Activated CD4-positive, alpha-beta T cell treated with anti-CD3 and anti-CD28 coated beads, Interleukin-2, amount 10 ng/mL, durations not matched to agents 24 days and 14 days (primary cell): ENCODE results near the gene NACC1. TPM values are rescaled to one million over a fixed set of nuclear protein-coding genes. Genes with fewer than 3 reads are reported as not detected.

Experiments
- DNase-seq: peaks from one replicate; pipeline ENCODE4 v3.0.0; 2022
- H3K27ac Mint-ChIP-seq: one replicate; pipeline ENCODE4 v1.8.0; 2022; ENCODE audit warnings: mild to moderate bottlenecking, mixed read lengths
- H3K27me3 Mint-ChIP-seq: one replicate; pipeline ENCODE4 v1.8.0; 2022; ENCODE audit warnings: mixed read lengths
- H3K36me3 Mint-ChIP-seq: one replicate; pipeline ENCODE4 v1.8.0; 2022; ENCODE audit warnings: low read depth, mild to moderate bottlenecking, mixed read lengths
- H3K4me1 Mint-ChIP-seq: one replicate; pipeline ENCODE4 v1.8.0; 2021; ENCODE audit warnings: mixed read lengths
- H3K4me3 Mint-ChIP-seq: one replicate; pipeline ENCODE4 v1.8.0; 2022; ENCODE audit warnings: mild to moderate bottlenecking, moderate library complexity, mixed read lengths
- H3K9me3 Mint-ChIP-seq: one replicate; pipeline ENCODE4 v1.8.0; 2021; ENCODE audit warnings: mixed read lengths
- intact Hi-C: fragments of 100-400 bp; cut with micrococcal nuclease; formaldehyde crosslinking; loops from one replicate; pipeline ENCODE4 v1.15.1; 2023
- total RNA-seq: library from RNA; stranded (reverse); gene quantifications from 2 replicates; pipeline ENCODE4 v1.2.3, GENCODE V29; 2022

Gene NACC1
- total RNA-seq, 1 donor from 2014 or later = 121 TPM

DNA sequence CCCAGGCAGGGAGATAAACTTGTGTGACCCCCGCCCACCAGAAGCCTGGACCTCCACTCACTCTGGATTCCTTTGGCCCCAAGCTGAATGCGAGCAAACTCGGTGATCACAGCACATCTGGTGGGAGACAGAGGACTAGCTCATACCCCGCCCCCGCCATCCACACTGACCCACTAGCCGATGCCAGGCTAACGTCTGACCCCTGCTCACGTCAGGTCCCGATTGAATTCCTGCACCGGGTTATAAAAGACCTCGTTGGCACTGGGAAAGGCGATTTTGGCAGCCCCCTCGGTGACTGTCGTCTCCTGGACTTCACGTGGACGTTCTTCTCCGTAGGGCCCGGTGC lies 2.2 kb upstream of the NACC1 start:
- intact Hi-C loops = loop anchor here (1.0 kb wide), 1 partner anchor 12 kb away; no protein-coding TSS in a partner anchor
- Mint-ChIP-seq H3K27me3 (no peaks in the 10 kb centered on the region), H3K4me1 (peaks cover 25% of the 10 kb centered on the region), H3K4me3 (peak overlapping the region; percentile 97), H3K27ac (peak overlapping the region; percentile 97), H3K9me3 (no peaks in the 10 kb centered on the region), H3K36me3 (peaks cover 34% of the 10 kb centered on the region)
- no peak for DNase-seq

GRCh38 chr19:13116282-13117175 lies 1.5 kb upstream of the NACC1 start, which contains the start of gene TRMT1:
Gene TRMT1, minus strand, starts transcription at chr19:13116740. Its CDS starts 341 bp downstream, at chr19:13116399.
- peaks cover 36% of the 10 kb centered on the region for H3K36me3 Mint-ChIP-seq
- H3K27me3 Mint-ChIP-seq = no peaks in the 10 kb centered on the region
- peak; percentile 97 for DNase-seq
- H3K9me3 Mint-ChIP-seq = no peaks in the 10 kb centered on the region
- peak within 1 kb of the TSS; percentile 97 for H3K4me3 Mint-ChIP-seq
- H3K4me1 Mint-ChIP-seq = peaks cover 29% of the 10 kb centered on the region
- intact Hi-C loops = loop anchor here (1.0 kb wide), 1 partner anchor 12 kb away; no protein-coding TSS in a partner anchor
- H3K27ac Mint-ChIP-seq = peak within 1 kb of the TSS; percentile 97

DNA sequence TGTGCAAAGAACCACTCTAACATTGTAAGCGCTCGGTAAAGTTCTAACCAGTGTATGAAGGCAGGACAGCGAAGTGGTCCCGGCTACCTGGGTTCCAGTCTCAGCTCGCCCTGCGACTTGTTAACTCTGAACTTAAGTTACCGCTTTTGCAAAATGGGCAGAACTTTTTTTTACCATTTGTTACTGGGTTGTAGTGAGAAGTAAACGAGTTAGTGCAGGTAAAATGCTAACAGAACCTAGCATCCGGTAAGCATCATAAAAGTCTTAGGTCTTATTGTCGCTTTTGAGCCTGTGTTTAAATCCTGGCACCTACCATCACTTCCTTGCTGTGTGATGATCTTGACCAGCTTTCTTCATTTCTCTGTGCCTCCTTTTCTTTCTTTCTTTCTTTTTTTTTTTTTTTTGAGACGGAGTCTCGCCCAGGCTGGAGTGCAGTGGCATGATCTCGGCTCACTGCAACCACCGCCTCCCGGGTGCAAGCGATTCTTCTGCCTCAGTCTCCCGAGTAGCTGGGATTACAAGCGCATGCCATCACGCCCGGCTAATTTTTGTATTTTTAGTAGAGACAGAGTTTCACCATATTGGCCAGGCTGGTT lies 790 bp upstream of the NACC1 start:
- intact Hi-C loops = no loop called here
- Mint-ChIP-seq H3K9me3 (no peaks in the 10 kb centered on the region), H3K27ac (peak overlapping the region; percentile 97), H3K4me3 (peak overlapping the region; percentile 97), H3K4me1 (peaks cover 33% of the 10 kb centered on the region), H3K36me3 (peaks cover 38% of the 10 kb centered on the region), H3K27me3 (no peaks in the 10 kb centered on the region)
- DNase-seq = no peak

DNA sequence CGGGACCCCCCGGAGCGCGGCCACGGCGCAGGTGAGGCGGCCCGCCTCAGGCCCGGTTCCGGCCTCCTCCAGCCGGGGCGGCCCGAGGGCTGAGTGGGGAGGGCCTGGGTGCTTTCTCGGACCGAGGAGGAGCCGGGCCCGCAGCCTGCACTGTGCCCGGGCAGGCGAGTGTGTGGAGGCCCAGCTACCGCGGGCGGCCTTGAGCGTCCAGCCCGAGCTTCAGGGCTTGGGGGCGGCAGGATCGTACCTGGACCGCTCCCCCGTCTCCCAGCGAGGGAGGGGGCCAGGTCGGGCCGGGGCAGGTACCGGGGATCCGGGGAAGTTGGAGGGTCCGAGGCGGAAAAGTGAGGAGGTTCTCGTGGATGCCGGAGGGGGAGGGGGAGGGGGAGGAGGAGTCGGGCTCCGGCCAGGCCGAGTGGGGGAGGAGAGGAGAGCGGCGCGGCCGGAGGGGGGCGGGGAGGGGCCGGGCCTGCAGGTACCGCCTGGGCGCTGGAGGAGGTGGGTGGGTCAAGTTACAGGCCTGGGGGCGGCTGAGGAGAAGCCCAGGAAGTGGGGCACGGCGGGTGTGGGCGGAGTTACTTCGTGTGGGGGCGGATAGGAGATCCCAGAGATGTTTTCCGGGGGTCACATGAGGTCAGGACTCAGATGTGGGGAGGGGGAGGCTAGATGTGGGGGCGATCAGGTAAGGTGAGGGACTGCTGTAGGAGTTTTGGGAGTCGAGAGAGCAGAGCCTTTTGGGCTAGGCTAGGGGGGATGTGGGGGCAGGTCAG lies 545 bp downstream of the NACC1 start:
- peak; percentile 84 for DNase-seq
- peaks cover 39% of the 10 kb centered on the region for H3K4me1 Mint-ChIP-seq
- H3K36me3 Mint-ChIP-seq = peaks cover 44% of the 10 kb centered on the region
- intact Hi-C loops = loop anchor here (1.0 kb wide), 2 partner anchors 14 to 32 kb away; partner anchors contain the start of genes IER2 and STX10
- H3K4me3 Mint-ChIP-seq = peak overlapping the region; percentile 85
- H3K9me3 Mint-ChIP-seq = no peaks in the 10 kb centered on the region
- H3K27me3 Mint-ChIP-seq = no peaks in the 10 kb centered on the region
- H3K27ac Mint-ChIP-seq = peak overlapping the region; percentile 87

- Mint-ChIP-seq H3K9me3 (no peaks in the 10 kb centered on the region), H3K27ac (peak overlapping the region; percentile 87), H3K36me3 (peaks cover 40% of the 10 kb centered on the region), H3K4me3 (peak overlapping the region; percentile 85), H3K4me1 (peaks cover 39% of the 10 kb centered on the region), H3K27me3 (no peaks in the 10 kb centered on the region)
- intact Hi-C loops = no loop called here
- no peak for DNase-seq
Measured at GRCh38 chr19:13119627-13120026, 1.6 kb downstream of the NACC1 start.

- no peak for DNase-seq
- no peak overlapping the region for H3K27ac Mint-ChIP-seq
- H3K9me3 Mint-ChIP-seq = no peaks in the 10 kb centered on the region
- intact Hi-C loops = no loop called here
- H3K4me3 Mint-ChIP-seq = peak overlapping the region; percentile 51
- H3K27me3 Mint-ChIP-seq = no peaks in the 10 kb centered on the region
- H3K4me1 Mint-ChIP-seq = peaks cover 36% of the 10 kb centered on the region
- peaks cover 41% of the 10 kb centered on the region for H3K36me3 Mint-ChIP-seq
Measured at GRCh38 chr19:13120031-13120430, 2.0 kb downstream of the NACC1 start.

- intact Hi-C loops = no loop called here
- H3K4me3 Mint-ChIP-seq = no peak overlapping the region
- peaks cover 30% of the 10 kb centered on the region for H3K4me1 Mint-ChIP-seq
- peak overlapping the region; percentile 48 for H3K27ac Mint-ChIP-seq
- DNase-seq = no peak
- H3K9me3 Mint-ChIP-seq = no peaks in the 10 kb centered on the region
- peaks cover 35% of the 10 kb centered on the region for H3K36me3 Mint-ChIP-seq
- no peaks in the 10 kb centered on the region for H3K27me3 Mint-ChIP-seq
Measured at GRCh38 chr19:13120817-13121216, 2.8 kb downstream of the NACC1 start.

DNA sequence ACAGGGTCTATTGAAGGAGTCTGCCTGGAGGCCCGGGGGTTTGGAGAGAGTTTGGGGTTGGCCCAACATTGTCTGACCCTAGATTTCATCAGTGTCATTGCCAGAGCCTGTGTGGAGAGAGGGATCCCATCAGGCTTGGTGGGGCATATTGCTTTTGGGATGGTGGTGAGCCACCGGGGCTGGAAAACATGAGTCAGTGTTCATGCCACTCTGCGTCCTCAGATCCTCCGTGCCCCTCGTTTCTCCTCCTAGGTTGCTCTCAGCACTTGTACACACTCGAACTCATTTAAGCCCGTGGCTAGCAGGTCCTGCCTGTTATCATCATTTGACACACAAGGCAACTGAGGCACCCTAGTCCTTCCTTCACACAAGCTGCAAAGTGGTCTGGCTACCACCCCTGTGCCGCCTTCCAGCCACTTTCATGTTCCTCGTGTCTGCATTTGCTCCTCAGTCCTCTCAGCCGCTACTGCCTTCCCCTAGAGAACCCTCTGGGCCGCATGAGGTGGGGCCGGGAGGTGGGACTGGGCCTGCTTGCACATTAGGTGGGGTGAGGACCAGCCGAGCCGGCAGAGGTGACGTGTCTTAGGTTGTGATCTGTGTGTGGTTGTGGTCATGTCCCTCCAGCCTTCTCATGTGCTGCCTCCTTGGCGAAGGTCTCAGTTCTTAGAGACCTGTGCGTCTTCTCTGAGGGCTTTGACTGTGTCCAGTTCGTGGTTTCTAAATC lies 3.6 kb downstream of the NACC1 start:
- Mint-ChIP-seq H3K27ac (peak overlapping the region; percentile 2), H3K27me3 (no peaks in the 10 kb centered on the region), H3K36me3 (peaks cover 36% of the 10 kb centered on the region), H3K4me3 (no peak overlapping the region), H3K4me1 (peaks cover 30% of the 10 kb centered on the region), H3K9me3 (no peaks in the 10 kb centered on the region)
- no peak for DNase-seq
- intact Hi-C loops = no loop called here

DNA sequence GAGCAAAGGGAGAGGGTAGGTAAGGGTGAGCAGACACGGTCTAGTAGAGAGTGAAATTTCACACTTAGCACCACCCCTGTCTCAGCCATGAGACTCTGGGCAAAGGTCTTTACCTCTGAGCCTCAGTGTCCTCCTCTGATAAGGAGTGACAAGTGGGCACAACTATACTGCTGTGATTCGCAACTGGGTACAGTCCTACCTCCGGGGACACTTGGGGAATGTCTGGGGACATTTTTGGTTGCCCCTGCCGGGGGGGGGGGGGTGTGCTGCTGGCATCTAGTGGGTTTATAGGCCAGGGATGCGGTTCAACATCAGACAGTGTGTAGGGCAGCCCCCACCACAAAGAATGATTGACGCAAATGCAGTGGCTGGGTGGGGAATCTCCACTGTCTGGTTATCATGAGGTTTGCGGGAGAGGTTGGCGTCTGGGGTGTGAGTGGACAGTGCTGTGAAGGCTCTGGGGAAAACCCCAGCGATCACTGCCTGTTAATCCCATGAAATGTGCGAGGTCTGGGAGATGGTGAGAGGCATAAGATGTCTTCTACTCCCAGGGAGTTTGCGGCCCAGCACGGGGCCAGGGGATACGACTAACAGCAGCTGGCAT lies 4.3 kb downstream of the NACC1 start:
- no peaks in the 10 kb centered on the region for H3K27me3 Mint-ChIP-seq
- intact Hi-C loops = no loop called here
- H3K4me1 Mint-ChIP-seq = peaks cover 27% of the 10 kb centered on the region
- DNase-seq = no peak
- peak overlapping the region; percentile 2 for H3K27ac Mint-ChIP-seq
- H3K4me3 Mint-ChIP-seq = peak overlapping the region; percentile 12
- no peaks in the 10 kb centered on the region for H3K9me3 Mint-ChIP-seq
- peaks cover 38% of the 10 kb centered on the region for H3K36me3 Mint-ChIP-seq

GRCh38 chr19:13122980-13123957 lies 5.2 kb downstream of the NACC1 start:
- Mint-ChIP-seq H3K27ac (peak overlapping the region; percentile 12), H3K36me3 (peaks cover 35% of the 10 kb centered on the region), H3K4me3 (no peak overlapping the region), H3K27me3 (no peaks in the 10 kb centered on the region), H3K4me1 (peaks cover 33% of the 10 kb centered on the region), H3K9me3 (no peaks in the 10 kb centered on the region)
- intact Hi-C loops = no loop called here
- DNase-seq = no peak

GRCh38 chr19:13127051-13127450 lies 9.0 kb downstream of the NACC1 start:
- Mint-ChIP-seq H3K4me1 (peaks cover 29% of the 10 kb centered on the region), H3K27ac (no peak overlapping the region), H3K4me3 (no peak overlapping the region), H3K36me3 (peaks cover 35% of the 10 kb centered on the region), H3K27me3 (no peaks in the 10 kb centered on the region), H3K9me3 (no peaks in the 10 kb centered on the region)
- no peak for DNase-seq
- intact Hi-C loops = no loop called here
